CD4-positive, alpha-beta T cell treated with Interleukin-21 for 1 hour (primary cell): ENCODE results near the gene MFRP.
A peak's percentile ranks its signal among the peaks of the same experiment; 100 is the strongest.

Experiments
- DNase-seq: peaks from one replicate; pipeline ENCODE4 v3.0.0-alpha.2; 2020

Gene MFRP

GRCh38 chr11:119355091-119355843, 8.8 kb upstream of the MFRP start:
- no peak for DNase-seq

DNA sequence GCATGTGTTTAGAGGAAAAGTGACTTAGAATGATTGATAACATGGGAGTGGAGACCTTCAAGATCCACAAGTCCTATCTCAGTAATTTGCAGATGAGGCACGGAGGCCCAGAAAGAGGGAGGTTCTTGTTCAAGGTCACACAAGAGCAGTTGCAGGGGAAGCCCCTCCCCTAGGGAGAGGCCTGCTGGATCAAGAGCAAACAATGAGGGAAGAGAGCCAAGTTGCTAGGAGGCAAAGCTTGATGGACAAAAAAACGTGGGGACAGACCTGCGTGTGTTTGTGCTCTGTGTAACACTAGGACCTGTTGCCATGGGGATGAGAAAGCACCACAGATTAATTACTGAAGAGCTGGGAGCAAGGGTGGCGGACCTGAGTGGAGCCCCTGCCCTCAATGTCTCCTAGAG, 6.4 kb upstream of the MFRP start:
- no peak for DNase-seq

- DNase-seq = no peak
Observed at GRCh38 chr11:119351232-119351631, 4.7 kb upstream of the MFRP start.

DNA sequence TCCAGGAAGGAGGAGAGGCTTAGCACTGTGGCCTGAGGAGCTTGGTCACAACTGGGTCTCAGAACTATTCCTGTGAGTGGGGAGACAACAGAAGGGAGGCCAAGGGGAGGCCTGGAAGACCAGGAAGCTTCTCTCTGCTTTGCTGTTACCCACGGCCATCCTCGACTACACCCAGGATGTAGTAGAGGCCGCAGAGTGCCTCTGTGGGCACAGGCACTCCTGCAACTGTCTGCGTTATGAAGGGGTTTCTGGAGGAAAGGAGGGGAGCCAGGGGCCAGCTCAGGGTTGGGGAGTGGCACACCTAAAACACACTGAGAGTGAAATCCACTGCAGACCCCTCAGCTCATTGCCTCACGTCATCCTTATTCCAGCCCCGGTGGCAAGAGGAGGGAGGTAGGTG, 3.8 kb upstream of the MFRP start:
- no peak for DNase-seq

- DNase-seq = no peak
Observed at GRCh38 chr11:119347940-119348605, 1.6 kb upstream of the MFRP start.

GRCh38 chr11:119347242-119347641, 737 bp upstream of the MFRP start:
- no peak for DNase-seq

DNA sequence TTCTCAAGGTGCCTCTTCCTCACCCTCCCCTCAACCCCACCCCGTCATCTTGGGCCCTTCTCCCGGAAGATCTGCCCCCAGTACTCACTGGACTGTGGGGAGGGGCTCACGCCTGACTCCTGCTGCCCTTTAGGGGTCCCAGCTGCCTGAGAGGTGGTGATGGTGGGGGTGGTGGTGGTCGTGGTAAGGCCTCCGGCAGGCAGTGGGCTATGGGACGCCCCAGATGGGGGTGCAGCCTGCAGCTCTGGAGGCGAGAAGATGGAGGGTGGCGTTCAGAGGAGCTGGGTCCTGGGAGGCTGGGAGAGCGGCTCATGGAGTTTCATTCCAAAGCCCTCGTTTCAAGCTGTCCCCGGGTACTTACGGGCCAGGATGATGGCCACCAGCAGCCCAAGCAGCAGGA, 820 bp downstream of the MFRP start:
- DNase-seq = no peak

DNA sequence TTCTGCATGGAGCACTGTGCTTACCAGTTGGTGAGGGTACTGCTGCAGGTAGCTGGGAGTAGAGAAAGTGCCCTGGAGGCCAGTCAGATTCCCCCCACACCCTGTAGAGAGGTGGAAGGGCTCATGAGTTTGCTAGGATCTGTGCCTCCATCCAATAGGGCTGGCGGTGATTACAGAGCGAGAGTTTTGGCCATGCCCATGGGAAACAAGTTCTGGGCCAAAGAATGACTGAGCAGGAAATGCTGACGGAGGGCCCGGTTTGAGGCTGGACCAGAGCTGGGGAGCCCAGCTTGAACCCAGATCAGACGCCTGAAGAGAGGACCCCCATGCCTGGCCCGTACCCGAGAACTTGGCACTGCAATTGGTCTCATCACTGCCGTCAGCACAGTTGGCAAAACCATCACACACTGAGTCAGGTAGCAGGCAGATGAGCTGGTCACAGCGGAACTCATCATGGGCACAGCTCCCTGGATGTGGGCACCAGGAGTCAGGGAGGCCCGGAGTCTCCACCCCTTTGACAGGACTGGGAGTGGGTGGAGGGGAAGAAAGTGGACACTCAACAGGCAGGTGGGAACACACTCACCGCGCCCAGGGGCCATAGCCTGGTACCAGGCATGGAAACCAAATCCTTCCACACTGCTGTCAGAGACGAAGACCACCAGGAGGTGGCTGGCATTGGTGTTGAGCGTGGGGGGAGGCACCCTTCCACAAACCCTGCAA, 2.1 kb downstream of the MFRP start:
- no peak for DNase-seq

- DNase-seq = no peak
Observed at GRCh38 chr11:119343726-119344125, 2.8 kb downstream of the MFRP start.

DNA sequence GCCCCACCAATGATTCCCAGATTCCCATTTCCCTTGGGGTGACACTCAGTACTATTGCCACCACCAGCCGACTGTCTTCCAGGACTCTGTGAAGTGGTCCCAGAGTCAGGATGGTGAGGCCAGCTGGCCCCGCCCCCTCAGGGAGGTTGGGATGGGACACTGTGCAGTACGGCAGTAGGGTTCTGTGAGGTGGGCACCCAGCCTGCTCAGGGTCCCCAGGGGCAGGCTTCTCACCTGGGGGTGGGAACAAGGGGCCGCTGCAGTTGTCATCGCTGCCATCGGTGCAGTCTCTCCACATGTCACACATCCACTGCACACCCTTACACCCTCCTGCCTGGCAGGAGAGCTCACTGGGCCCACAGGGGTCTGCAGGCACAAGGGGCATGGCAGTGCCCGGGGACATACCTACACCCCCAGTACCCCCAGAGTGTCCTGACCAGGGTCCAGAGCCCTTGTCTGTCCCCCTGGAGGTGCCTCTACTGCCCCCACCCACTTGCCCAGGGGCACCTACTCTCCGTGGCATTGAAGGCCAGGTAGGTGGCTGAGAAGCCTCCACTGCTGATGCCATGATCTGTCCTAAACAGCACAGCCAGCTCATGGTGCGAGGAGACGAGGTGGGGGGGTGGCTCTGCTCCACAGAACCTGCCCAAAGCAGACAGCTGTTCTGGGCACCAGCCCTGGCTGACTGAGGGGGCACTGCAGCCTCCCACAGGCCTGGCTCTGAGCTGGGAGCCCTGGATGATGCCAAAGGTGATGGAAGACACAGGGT, 4.0 kb downstream of the MFRP start:
- DNase-seq = no peak

- DNase-seq = no peak
Observed at GRCh38 chr11:119342023-119342300, 4.5 kb downstream of the MFRP start.

- no peak for DNase-seq
Observed at GRCh38 chr11:119341222-119342022, 5.1 kb downstream of the MFRP start.

DNA sequence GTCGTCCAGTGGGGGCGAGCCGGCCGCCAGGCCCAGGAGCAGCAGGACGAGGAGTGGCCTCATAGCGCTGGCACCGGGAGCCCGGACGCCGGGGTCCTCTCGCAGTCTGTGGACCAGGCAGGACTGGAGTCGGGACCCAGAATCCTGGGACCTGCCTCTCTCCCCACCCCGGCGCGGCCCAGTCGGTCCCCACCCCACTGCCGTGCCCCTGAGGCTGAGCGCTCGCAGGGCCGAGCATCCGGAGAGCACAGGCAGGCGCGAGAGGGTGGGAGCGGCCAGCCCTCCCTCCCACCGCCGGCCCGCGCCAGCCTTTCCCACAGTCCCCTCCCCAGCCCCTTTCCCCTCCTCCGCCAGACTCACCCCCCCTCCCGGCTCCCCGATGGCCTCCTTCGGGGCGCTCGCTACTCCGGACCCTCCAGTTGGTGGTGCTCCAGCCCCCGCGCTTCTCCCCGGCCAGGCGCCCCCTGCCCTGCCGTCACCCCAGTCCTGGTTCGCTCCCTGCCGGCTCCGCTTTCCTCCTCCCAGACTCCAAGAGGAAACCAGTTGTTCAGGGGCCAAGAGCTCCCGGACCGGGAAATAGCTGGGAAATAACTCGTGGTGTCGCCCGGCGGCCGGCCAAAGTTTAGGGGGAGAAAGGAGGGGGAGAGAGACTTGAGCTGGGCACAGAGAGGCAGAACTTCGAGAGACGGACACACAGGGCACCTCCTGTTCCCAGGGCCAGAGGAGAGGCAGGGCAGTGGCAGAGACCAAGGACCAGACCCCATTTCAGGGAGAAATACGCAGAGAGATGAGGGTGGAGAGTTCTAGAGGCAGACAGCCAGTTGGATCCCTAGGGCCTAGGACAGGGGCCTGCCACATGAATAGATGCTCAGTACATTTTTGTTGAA, 5.9 kb downstream of the MFRP start, which contains the start of gene C1QTNF5:
TSS of gene C1QTNF5 (minus strand) at position 549 of the 887 bp plus-strand sequence. CDS start at position 63, 486 bp downstream.
- no peak for DNase-seq

GRCh38 chr11:119339589-119340334, 6.7 kb downstream of the MFRP start:
- DNase-seq = peak; percentile 20

DNA sequence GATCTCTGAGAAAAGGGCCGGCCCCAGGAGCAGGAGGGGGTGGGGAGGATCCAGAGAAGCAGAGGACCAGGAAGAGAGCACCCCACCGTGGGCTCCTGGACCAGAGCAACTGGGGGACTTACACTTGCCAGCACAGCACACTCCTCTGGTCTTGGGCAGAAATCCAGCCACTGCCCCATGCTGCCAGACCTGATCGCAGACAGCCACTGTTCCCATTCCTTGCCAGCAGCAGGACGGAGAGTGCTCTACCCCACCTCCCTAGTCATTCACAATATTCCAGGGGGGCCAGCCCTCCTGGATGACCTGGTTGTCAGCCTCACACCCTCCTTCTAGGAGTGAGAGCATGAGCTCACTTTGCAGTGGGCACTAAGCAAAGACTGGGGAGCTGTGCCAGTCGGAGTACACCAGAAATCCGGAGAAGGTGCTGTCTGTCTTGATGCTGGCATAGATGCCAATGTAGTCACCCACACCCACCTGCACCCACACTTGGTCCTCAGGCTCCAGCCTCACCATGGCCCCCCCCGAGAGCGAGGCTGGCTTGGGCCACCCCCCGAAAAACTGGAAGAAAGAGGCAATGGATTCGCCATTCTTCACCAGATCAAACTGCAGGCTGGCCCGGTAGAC, 7.4 kb downstream of the MFRP start:
- DNase-seq = no peak

- DNase-seq = peak; percentile 75
Observed at GRCh38 chr11:119338318-119338890, 8.1 kb downstream of the MFRP start.

DNA sequence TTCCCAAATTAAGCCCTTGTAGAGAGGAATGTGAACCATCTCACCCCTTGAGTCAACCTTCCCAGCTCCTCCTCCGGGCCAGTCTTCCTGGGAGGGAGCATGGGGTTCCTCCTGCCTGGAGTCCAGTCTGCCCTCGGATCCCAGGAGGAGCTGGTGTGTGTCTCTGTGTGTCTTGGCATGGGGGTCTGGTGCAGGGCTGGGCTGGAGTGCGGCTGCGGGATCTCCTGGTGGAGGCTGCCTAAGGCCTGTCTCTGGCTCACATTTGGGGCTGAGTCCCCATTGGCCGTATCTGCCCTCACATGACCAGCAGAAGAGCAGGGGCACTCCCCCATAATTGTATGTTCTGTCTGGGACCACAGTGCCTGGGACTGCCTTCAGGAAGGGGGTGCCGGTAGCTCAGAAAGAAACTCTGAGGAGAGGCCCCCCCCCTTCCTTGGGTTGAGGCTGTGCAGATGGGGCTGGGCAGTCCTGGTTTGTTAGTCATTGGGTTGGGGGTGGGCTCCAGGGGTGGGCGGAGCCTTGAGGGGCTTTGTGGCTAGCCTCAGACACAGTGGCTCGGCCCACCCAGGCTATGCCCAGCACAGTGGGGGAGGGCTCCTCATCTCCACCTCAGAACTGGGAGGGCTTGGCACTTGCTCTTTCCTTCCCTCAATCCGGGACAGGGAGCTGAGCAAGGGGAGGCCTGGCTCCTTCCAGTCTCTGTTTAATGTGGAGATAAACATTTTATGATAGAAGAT, 8.8 kb downstream of the MFRP start:
- DNase-seq = no peak

- DNase-seq = no peak
Observed at GRCh38 chr11:119336744-119337469, 9.6 kb downstream of the MFRP start.
